ENCODE data around the gene ESPL1.

ESPL1 gene

DNA sequence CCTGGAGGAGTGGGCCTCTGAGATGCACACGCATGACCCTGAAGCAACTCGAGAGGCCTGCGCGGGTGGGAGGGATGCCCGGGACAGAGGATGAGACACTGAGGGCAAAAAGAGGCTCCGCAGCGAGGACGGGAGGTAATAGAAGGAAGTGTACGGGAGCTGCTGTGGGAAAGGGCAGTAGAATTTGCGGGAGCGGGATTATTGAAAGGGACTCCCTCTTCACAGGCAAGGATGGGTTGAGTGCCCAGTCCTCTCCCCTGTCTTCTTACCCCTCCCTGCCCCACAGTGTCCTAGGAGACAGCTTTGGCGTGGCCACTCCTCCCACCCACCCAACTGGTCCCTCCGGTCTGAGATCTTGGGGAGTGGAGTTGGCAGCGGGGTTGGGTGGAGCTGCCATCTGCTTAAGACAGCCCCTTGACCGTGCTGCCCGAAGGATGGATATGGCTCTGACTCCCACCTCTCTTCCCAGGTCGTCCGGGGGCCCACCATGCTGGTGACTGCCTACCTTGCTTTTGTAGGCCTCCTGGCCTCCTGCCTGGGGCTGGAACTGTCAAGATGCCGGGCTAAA, 15.7 kb upstream of the ESPL1 start:
- Histone ChIP-seq H3K27me3 (replicated peaks; ENCODE audit: control insufficient read depth, insufficient read depth, low read length) (no peaks in the 10 kb centered on the region), H3K36me3 (ENCODE audit: control insufficient read depth, insufficient read depth, low read length) (no peaks in the 10 kb centered on the region), H3K4me3 (replicated peaks; ENCODE audit: low read depth, low read length) (peak overlapping the region; percentile 80)
- TF ChIP-seq, protein P1, sequence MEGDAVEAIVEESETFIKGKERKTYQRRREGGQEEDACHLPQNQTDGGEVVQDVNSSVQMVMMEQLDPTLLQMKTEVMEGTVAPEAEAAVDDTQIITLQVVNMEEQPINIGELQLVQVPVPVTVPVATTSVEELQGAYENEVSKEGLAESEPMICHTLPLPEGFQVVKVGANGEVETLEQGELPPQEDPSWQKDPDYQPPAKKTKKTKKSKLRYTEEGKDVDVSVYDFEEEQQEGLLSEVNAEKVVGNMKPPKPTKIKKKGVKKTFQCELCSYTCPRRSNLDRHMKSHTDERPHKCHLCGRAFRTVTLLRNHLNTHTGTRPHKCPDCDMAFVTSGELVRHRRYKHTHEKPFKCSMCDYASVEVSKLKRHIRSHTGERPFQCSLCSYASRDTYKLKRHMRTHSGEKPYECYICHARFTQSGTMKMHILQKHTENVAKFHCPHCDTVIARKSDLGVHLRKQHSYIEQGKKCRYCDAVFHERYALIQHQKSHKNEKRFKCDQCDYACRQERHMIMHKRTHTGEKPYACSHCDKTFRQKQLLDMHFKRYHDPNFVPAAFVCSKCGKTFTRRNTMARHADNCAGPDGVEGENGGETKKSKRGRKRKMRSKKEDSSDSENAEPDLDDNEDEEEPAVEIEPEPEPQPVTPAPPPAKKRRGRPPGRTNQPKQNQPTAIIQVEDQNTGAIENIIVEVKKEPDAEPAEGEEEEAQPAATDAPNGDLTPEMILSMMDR (IDR thresholded peaks at IDR 0.05; ENCODE audit: insufficient read depth, low read length, poor library complexity, severe bottlenecking) = no peak
- no peak for DNase-seq (ENCODE audit: extremely low read depth, insufficient read length)

- Histone ChIP-seq H3K4me3 (replicated peaks; ENCODE audit: low read depth, low read length) (peak overlapping the region; percentile 80), H3K36me3 (ENCODE audit: control insufficient read depth, insufficient read depth, low read length) (no peaks in the 10 kb centered on the region), H3K27me3 (replicated peaks; ENCODE audit: control insufficient read depth, insufficient read depth, low read length) (no peaks in the 10 kb centered on the region)
- no peak for DNase-seq (ENCODE audit: extremely low read depth, insufficient read length)
- TF ChIP-seq, protein P1 (IDR thresholded peaks at IDR 0.05; ENCODE audit: insufficient read depth, low read length, poor library complexity, severe bottlenecking) = no peak
These were observed 14.8 kb upstream of the ESPL1 start for GRCh38 chr12:53253298-53253697.

- Histone ChIP-seq H3K4me3 (replicated peaks; ENCODE audit: low read depth, low read length) (no peak overlapping the region), H3K36me3 (ENCODE audit: control insufficient read depth, insufficient read depth, low read length) (no peaks in the 10 kb centered on the region), H3K27me3 (replicated peaks; ENCODE audit: control insufficient read depth, insufficient read depth, low read length) (no peaks in the 10 kb centered on the region)
- TF ChIP-seq, protein P1 (IDR thresholded peaks at IDR 0.05; ENCODE audit: insufficient read depth, low read length, poor library complexity, severe bottlenecking) = no peak
- no peak for DNase-seq (ENCODE audit: extremely low read depth, insufficient read length)
These were observed 13.1 kb upstream of the ESPL1 start for GRCh38 chr12:53254816-53255545.

DNA sequence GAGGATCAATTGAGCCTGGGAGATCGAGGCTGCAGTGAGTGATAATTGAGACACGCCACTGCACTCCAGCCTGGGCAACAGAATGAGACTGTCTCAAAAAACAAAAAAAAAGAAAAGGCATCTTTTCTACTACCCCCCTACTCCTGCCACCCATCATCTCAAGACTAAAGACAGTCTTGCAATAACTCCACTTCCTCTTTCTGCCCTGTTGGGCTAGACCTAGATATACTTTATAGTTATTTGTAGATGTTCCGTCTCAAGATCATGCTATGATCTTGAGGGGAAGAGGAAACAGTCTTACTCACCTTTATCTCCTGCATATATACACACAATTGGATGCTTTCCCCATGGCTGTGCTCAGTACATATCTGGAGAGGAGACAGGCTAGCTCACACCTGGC, 12.1 kb upstream of the ESPL1 start:
- Histone ChIP-seq H3K27me3 (replicated peaks; ENCODE audit: control insufficient read depth, insufficient read depth, low read length) (no peaks in the 10 kb centered on the region), H3K4me3 (replicated peaks; ENCODE audit: low read depth, low read length) (no peak overlapping the region), H3K36me3 (ENCODE audit: control insufficient read depth, insufficient read depth, low read length) (no peaks in the 10 kb centered on the region)
- DNase-seq (ENCODE audit: extremely low read depth, insufficient read length) = no peak
- TF ChIP-seq, protein P1 (IDR thresholded peaks at IDR 0.05; ENCODE audit: insufficient read depth, low read length, poor library complexity, severe bottlenecking) = no peak

DNA sequence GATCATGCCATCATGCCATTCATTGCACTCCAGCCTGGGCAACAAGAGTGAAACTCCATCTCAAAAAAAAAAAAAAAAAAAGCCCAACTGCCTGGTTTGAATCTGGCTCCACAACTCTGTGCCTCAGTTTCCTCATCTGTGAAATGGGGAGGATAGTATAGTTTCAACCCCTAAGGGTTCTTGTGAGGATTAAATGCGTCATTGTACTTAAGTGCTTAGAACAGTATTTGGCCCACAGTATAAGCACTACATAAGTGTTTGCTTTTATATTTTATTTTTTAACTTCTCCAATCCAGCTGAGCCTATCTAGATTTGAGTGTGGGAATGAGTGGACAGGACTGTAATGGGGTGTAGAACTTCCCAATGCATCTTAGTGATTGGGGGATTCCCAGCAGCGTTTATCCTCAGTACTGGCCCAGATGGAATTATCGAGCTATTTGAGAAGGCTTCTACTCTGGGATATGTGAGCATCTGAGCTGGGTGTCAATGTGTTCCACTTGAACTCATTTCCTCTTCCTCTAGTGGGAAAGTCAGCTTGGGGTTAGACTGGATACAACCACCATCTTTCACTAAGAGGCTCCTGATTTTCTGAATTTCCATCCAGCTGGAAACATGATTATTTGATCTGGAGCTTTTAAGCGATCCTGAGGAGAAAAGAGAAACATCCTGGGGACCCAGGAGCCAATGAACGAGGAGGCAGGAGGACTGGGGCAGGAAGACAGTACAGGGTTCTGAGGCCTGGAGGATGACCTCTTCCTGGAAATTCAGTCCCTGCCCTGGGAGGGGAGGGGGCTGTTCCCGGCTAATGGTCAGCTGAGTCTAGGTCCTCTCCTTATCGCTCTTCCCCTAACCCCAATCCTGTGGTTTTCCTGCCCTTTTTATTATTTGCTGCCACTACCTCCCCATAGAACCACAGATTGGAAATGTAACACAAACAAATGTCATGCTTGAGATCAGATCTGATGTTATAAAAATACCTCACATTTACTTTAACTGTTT, 9.3 kb upstream of the ESPL1 start:
- TF ChIP-seq, protein P1 (IDR thresholded peaks at IDR 0.05; ENCODE audit: insufficient read depth, low read length, poor library complexity, severe bottlenecking) = no peak
- Histone ChIP-seq H3K36me3 (ENCODE audit: control insufficient read depth, insufficient read depth, low read length) (no peaks in the 10 kb centered on the region), H3K4me3 (replicated peaks; ENCODE audit: low read depth, low read length) (no peak overlapping the region), H3K27me3 (replicated peaks; ENCODE audit: control insufficient read depth, insufficient read depth, low read length) (no peaks in the 10 kb centered on the region)
- no peak for DNase-seq (ENCODE audit: extremely low read depth, insufficient read length)
